ENCODE results near the gene PSMD7. TPM values are rescaled to one million over a fixed set of nuclear protein-coding genes. Genes with fewer than 3 reads are reported as not detected.
"Not testable (repeated sequence)": the region's sequence is repeated elsewhere in the genome, so short reads cannot be mapped to it uniquely, and the experiment has no call there.

Gene PSMD7
- total and polyA plus RNA-seq, 3 experiments from 2014 or later, result 120 to 136 (median 126) TPM

DNA sequence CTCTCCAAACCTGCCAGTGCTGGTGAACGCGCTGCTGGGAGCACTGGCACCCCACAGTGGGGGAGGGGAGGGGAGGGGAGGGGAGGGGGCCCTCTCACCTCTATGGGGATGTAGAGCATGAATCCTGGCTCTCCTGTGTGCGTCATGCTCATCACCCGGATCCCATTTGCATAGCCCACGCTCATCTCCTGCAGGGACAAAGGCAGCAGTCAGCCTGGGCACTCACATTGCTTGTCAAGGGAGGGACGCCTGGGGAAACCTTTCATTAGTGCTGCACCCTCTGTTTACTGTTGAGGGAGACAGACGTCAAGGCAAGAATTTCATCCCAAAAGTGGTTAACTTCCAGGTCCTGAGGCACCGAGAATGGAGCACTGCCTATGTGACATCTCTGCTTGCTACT lies 35.9 kb downstream of the PSMD7 start:
- H3K4me1 Mint-ChIP-seq; DNase-seq; H3K4me1 ChIP-seq (ENCODE audit: insufficient read depth, low read length); POLR2A ChIA-PET; H3K27ac Mint-ChIP-seq; CTCF ChIA-PET; H3K9me3 ChIP-seq (ENCODE audit: low read length); H3K27ac ChIP-seq (ENCODE audit: low read depth, low read length); H3K27me3 Mint-ChIP-seq; H3K9me3 Mint-ChIP-seq; H3K36me3 ChIP-seq (ENCODE audit: insufficient read depth, low read length); H3K27me3 ChIP-seq (ENCODE audit: insufficient read depth, low read length, poor library complexity, severe bottlenecking); H3K4me3 ChIP-seq (ENCODE audit: low read length): not testable (repeated sequence)
- H3K36me3 Mint-ChIP-seq, result peaks cover 3 to 56% (median 11%) of the 10 kb centered on the region in 3 donors
- H3K4me3 Mint-ChIP-seq, result peak overlapping the region in 1 of 7 donors; percentile 33

DNA sequence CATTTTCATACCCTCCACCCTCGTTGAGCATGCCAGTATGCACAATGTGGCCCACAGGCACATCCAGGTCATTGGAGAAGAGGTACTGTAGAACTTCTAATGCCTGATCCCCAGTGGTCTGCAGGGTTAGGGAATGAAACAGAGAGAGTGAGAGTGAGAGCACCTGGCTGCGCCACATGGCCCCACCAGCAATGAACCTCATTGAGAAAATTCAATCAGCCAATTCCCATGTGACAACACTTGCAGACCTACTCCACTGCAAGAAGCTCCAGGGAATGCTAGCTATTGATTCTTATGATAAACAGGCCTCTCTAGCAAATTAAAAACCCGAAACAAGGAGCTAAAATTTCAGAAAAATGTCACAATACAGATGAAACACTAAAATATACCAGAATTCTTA lies 40.9 kb downstream of the PSMD7 start:
- H3K4me3 Mint-ChIP-seq; DNase-seq; H3K36me3 ChIP-seq (ENCODE audit: insufficient read depth, low read length); H3K9me3 ChIP-seq (ENCODE audit: low read length); H3K27ac Mint-ChIP-seq; CTCF ChIA-PET; H3K27ac ChIP-seq (ENCODE audit: low read depth, low read length); POLR2A ChIA-PET; H3K27me3 ChIP-seq (ENCODE audit: insufficient read depth, low read length, poor library complexity, severe bottlenecking); H3K4me1 Mint-ChIP-seq; H3K4me3 ChIP-seq (ENCODE audit: low read length); H3K9me3 Mint-ChIP-seq; H3K27me3 Mint-ChIP-seq; H3K4me1 ChIP-seq (ENCODE audit: insufficient read depth, low read length): not testable (repeated sequence)
- peaks cover 4 to 57% (median 8%) of the 10 kb centered on the region in 3 donors for H3K36me3 Mint-ChIP-seq

- peaks cover 8 to 57% (median 8%) of the 10 kb centered on the region in 3 donors for H3K36me3 Mint-ChIP-seq
- H3K4me1 ChIP-seq (ENCODE audit: insufficient read depth, low read length); CTCF ChIA-PET: not testable (repeated sequence)
Measured at GRCh38 chr16:74339226-74339625, 42.6 kb downstream of the PSMD7 start.

DNA sequence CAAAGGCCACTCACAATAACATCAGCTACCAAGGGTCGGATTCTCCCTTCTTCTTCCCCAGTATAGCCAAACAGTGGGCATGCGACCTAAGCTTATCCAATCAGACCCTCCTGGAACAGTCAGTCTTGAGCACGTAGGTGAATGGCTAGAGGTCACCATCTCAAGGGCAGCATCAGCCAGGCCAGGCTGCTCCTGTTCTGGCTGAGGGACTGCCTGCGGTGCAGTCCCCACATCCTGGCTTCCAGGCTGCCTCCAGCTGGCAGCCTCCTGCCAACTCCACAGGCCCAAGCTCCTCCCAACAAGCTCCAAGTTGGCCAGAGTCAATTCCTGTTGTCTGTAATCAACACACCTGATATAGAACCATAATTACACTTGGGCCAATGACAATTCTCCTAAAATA lies 56.4 kb downstream of the PSMD7 start:
- H3K4me1 Mint-ChIP-seq; H3K27ac ChIP-seq (ENCODE audit: low read depth, low read length); CTCF ChIA-PET; H3K27me3 Mint-ChIP-seq; H3K4me3 ChIP-seq (ENCODE audit: low read length); H3K27ac Mint-ChIP-seq; H3K36me3 ChIP-seq (ENCODE audit: insufficient read depth, low read length); H3K27me3 ChIP-seq (ENCODE audit: insufficient read depth, low read length, poor library complexity, severe bottlenecking); H3K4me3 Mint-ChIP-seq; DNase-seq; H3K9me3 Mint-ChIP-seq; H3K9me3 ChIP-seq (ENCODE audit: low read length); POLR2A ChIA-PET; H3K4me1 ChIP-seq (ENCODE audit: insufficient read depth, low read length): not testable (repeated sequence)
- H3K36me3 Mint-ChIP-seq, result peaks cover 0 to 63% (median 3%) of the 10 kb centered on the region in 3 donors

More at GRCh38 chr16:74339226-74339625, 42.6 kb downstream of the PSMD7 start:
- H3K36me3 ChIP-seq (ENCODE audit: insufficient read depth, low read length); POLR2A ChIA-PET; H3K27me3 Mint-ChIP-seq; H3K27me3 ChIP-seq (ENCODE audit: insufficient read depth, low read length, poor library complexity, severe bottlenecking); H3K4me3 ChIP-seq (ENCODE audit: low read length); H3K9me3 ChIP-seq (ENCODE audit: low read length); H3K27ac ChIP-seq (ENCODE audit: low read depth, low read length); DNase-seq; H3K4me1 Mint-ChIP-seq; H3K4me3 Mint-ChIP-seq; H3K9me3 Mint-ChIP-seq: not testable (repeated sequence)
- H3K27ac Mint-ChIP-seq, result peak overlapping the region in 1 of 8 donors; percentile 26

Other genes starting within 250 kb of the PSMD7 start
- gene NPIPB15, start 79.5 kb downstream of the PSMD7 start, total RNA-seq, result not detected
- gene NPIPB15, start 79.5 kb downstream of the PSMD7 start, polyA plus RNA-seq, result 0.59 TPM
- under 1 TPM in 1 of 2 experiments, not detected in 1; 0.29 TPM for gene CLEC18B, start 124.7 kb downstream of the PSMD7 start, total RNA-seq
- not detected for gene CLEC18B, start 124.7 kb downstream of the PSMD7 start, polyA plus RNA-seq